ENCODE results near the gene FXR1.

DNA sequence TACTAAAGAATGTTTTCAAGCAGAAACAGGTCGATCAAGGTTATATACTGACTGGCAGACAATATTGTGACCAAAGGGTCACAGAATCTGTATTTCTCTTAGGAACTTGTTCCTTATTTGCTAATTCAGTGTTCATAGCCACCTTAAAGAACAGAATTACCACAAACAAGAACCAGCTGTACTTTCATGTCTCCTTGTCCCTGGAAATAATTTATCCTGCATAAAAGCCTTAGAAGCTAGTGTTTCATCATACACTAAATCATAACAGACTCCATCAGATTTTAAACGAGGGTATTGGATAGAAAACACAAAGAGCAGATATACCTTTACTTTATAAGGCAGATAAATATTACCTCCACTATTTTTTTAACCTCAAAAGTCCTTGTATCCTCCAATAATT is 70.7 kb downstream of the FXR1 start:
- no peak for TF ChIP-seq CTCF (conservative IDR thresholded peaks at IDR 0.05)
- TF ChIP-seq EZH2 (IDR thresholded peaks at IDR 0.05; ENCODE audit: low read depth), result no peak

Data from PC-9 (cell line).